Measurements from ENCODE around the gene CLCN6.
"Not testable (repeated sequence)": the region's sequence is repeated elsewhere in the genome, so short reads cannot be mapped to it uniquely, and the experiment has no call there.

CLCN6 gene

GRCh38 chr1:11795238-11795890 is 10.6 kb upstream of the CLCN6 start:
- Mint-ChIP-seq H3K36me3 (peaks cover 22% of the 10 kb centered on the region), H3K27me3 (no peaks in the 10 kb centered on the region), H3K9me3 (no peaks in the 10 kb centered on the region), H3K4me3 (no peak overlapping the region), H3K4me1 (peaks cover 7% of the 10 kb centered on the region), H3K27ac (no peak overlapping the region)
- no peak for DNase-seq (ENCODE audit: low spot score in 2 of 2)
- no peak for ATAC-seq (ENCODE audit: low read depth)

- Mint-ChIP-seq H3K4me1 (peaks cover 11% of the 10 kb centered on the region), H3K4me3 (no peak overlapping the region), H3K36me3 (peaks cover 27% of the 10 kb centered on the region), H3K9me3 (no peaks in the 10 kb centered on the region), H3K27ac (no peak overlapping the region), H3K27me3 (no peaks in the 10 kb centered on the region)
- no peak for ATAC-seq (ENCODE audit: low read depth)
- no peak for DNase-seq (ENCODE audit: low spot score in 2 of 2)
Observed at GRCh38 chr1:11796036-11796828, 9.8 kb upstream of the CLCN6 start.

GRCh38 chr1:11797525-11798216 is 8.3 kb upstream of the CLCN6 start:
- Mint-ChIP-seq H3K36me3 (peaks cover 21% of the 10 kb centered on the region), H3K4me3 (no peak overlapping the region)

GRCh38 chr1:11799099-11799498 is 6.9 kb upstream of the CLCN6 start:
- DNase-seq (ENCODE audit: low spot score in 2 of 2) (no peak), ATAC-seq (ENCODE audit: low read depth) (no peak)
- Mint-ChIP-seq H3K9me3 (no peaks in the 10 kb centered on the region), H3K27ac (no peak overlapping the region), H3K27me3 (no peaks in the 10 kb centered on the region), H3K36me3 (peaks cover 21% of the 10 kb centered on the region), H3K4me1 (peaks cover 24% of the 10 kb centered on the region), H3K4me3 (no peak overlapping the region)

More at GRCh38 chr1:11797525-11798216, 8.3 kb upstream of the CLCN6 start:
- peaks cover 14% of the 10 kb centered on the region for H3K4me1 Mint-ChIP-seq
- ATAC-seq (ENCODE audit: low read depth), result no peak
- H3K27ac Mint-ChIP-seq, result no peak overlapping the region
- no peaks in the 10 kb centered on the region for H3K9me3 Mint-ChIP-seq
- H3K27me3 Mint-ChIP-seq, result no peaks in the 10 kb centered on the region
- DNase-seq (ENCODE audit: low spot score in 2 of 2), result no peak

- no peaks in the 10 kb centered on the region for H3K9me3 Mint-ChIP-seq
- H3K36me3 Mint-ChIP-seq, result peaks cover 18% of the 10 kb centered on the region
- H3K27ac Mint-ChIP-seq, result no peak overlapping the region
- DNase-seq (ENCODE audit: low spot score in 2 of 2) (no peak), ATAC-seq (ENCODE audit: low read depth) (no peak)
- no peak overlapping the region for H3K4me3 Mint-ChIP-seq
- no peaks in the 10 kb centered on the region for H3K27me3 Mint-ChIP-seq
- H3K4me1 Mint-ChIP-seq, result peaks cover 32% of the 10 kb centered on the region
Observed at GRCh38 chr1:11799896-11800295, 6.1 kb upstream of the CLCN6 start.

- DNase-seq (ENCODE audit: low spot score in 2 of 2), result no peak
- Mint-ChIP-seq H3K36me3 (peaks cover 15% of the 10 kb centered on the region), H3K4me3 (no peak overlapping the region), H3K27ac (no peak overlapping the region), H3K27me3 (no peaks in the 10 kb centered on the region), H3K4me1 (peaks cover 33% of the 10 kb centered on the region), H3K9me3 (no peaks in the 10 kb centered on the region)
- ATAC-seq (ENCODE audit: low read depth), result no peak
Observed at GRCh38 chr1:11800391-11800755, 5.6 kb upstream of the CLCN6 start.

- no peaks in the 10 kb centered on the region for H3K9me3 Mint-ChIP-seq
- DNase-seq (ENCODE audit: low spot score in 2 of 2) (no peak), ATAC-seq (ENCODE audit: low read depth) (no peak)
- no peaks in the 10 kb centered on the region for H3K27me3 Mint-ChIP-seq
- H3K4me3 Mint-ChIP-seq, result no peak overlapping the region
- H3K27ac Mint-ChIP-seq, result no peak overlapping the region
- H3K4me1 Mint-ChIP-seq, result peaks cover 33% of the 10 kb centered on the region
- H3K36me3 Mint-ChIP-seq, result peaks cover 12% of the 10 kb centered on the region
Observed at GRCh38 chr1:11800756-11801433, 5.1 kb upstream of the CLCN6 start.

GRCh38 chr1:11802616-11802972 is 3.4 kb upstream of the CLCN6 start:
- no peak for ATAC-seq (ENCODE audit: low read depth)

GRCh38 chr1:11802973-11803885 is 2.8 kb upstream of the CLCN6 start:
- peaks cover 45% of the 10 kb centered on the region for H3K4me1 Mint-ChIP-seq

More at GRCh38 chr1:11802616-11802972, 3.4 kb upstream of the CLCN6 start:
- H3K9me3 Mint-ChIP-seq, result no peaks in the 10 kb centered on the region
- H3K27me3 Mint-ChIP-seq, result no peaks in the 10 kb centered on the region
- DNase-seq (ENCODE audit: low spot score in 2 of 2), result no peak
- peaks cover 39% of the 10 kb centered on the region for H3K4me1 Mint-ChIP-seq
- H3K36me3 Mint-ChIP-seq, result peaks cover 12% of the 10 kb centered on the region
- H3K4me3 Mint-ChIP-seq, result peak overlapping the region; percentile 90
- peak overlapping the region; percentile 82 for H3K27ac Mint-ChIP-seq

GRCh38 chr1:11803924-11804665 is 1.9 kb upstream of the CLCN6 start:
- not testable (repeated sequence) for DNase-seq (ENCODE audit: low spot score in 2 of 2); H3K27me3 Mint-ChIP-seq; ATAC-seq (ENCODE audit: low read depth); H3K9me3 Mint-ChIP-seq
- Mint-ChIP-seq H3K4me1 (peaks cover 47% of the 10 kb centered on the region), H3K36me3 (peaks cover 15% of the 10 kb centered on the region), H3K27ac (peak overlapping the region; percentile 82), H3K4me3 (peak overlapping the region; percentile 94)

More at GRCh38 chr1:11802973-11803885, 2.8 kb upstream of the CLCN6 start:
- ATAC-seq (ENCODE audit: low read depth) (peak; percentile 20), DNase-seq (ENCODE audit: low spot score in 2 of 2) (peak; percentile 42 to 56)
- Mint-ChIP-seq H3K4me3 (peak overlapping the region; percentile 90), H3K9me3 (no peaks in the 10 kb centered on the region), H3K36me3 (peaks cover 14% of the 10 kb centered on the region), H3K27me3 (no peaks in the 10 kb centered on the region), H3K27ac (peak overlapping the region; percentile 82)

GRCh38 chr1:11804666-11805421 is 1.1 kb upstream of the CLCN6 start:
- peak overlapping the region; percentile 94 for H3K27ac Mint-ChIP-seq
- peaks cover 16% of the 10 kb centered on the region for H3K36me3 Mint-ChIP-seq
- H3K4me1 Mint-ChIP-seq, result peaks cover 50% of the 10 kb centered on the region
- no peaks in the 10 kb centered on the region for H3K9me3 Mint-ChIP-seq
- peak overlapping the region; percentile 94 for H3K4me3 Mint-ChIP-seq
- no peak for ATAC-seq (ENCODE audit: low read depth)
- no peak for DNase-seq (ENCODE audit: low spot score in 2 of 2)
- no peaks in the 10 kb centered on the region for H3K27me3 Mint-ChIP-seq

GRCh38 chr1:11806307-11806936 is 431 bp downstream of the CLCN6 start:
- Mint-ChIP-seq H3K4me1 (peaks cover 46% of the 10 kb centered on the region), H3K27me3 (no peaks in the 10 kb centered on the region), H3K36me3 (peaks cover 8% of the 10 kb centered on the region), H3K4me3 (peak overlapping the region; percentile 94), H3K9me3 (no peaks in the 10 kb centered on the region), H3K27ac (peak overlapping the region; percentile 94)
- ATAC-seq (ENCODE audit: low read depth), result peak; percentile 64
- DNase-seq (ENCODE audit: low spot score in 2 of 2), result no peak

Data from memory B cell (primary cell).